Keratinocyte (primary cell): ENCODE measurements around the gene GPX4. TPM values are rescaled to one million over a fixed set of nuclear protein-coding genes. Genes with fewer than 3 reads are reported as not detected.

Experiments
- DNase-seq: peaks from one replicate; pipeline ENCODE4 v3.0.0-alpha.2; 2011; ENCODE audit warnings: low read depth, missing footprints, low spot score
- FAIRE-seq: peaks from 2 replicates; lab custom pipeline; 2011; peaks lifted over from hg19 to GRCh38; lab: Jason Lieb, UNC
- H2AFZ ChIP-seq: 2 replicates; pipeline ENCODE4 v1.6.0; 2012; ENCODE audit warnings: low read length, control low read depth, inconsistent platforms; ENCODE audit not compliant: control insufficient read depth
- H3K27ac ChIP-seq: 2 replicates; pipeline ENCODE4 v1.5.1; 2011; ENCODE audit warnings: low read length; ENCODE audit not compliant: control insufficient read depth, insufficient read depth
- H3K27me3 ChIP-seq: 3 replicates; pipeline ENCODE4 v1.6.0; 2011; ENCODE audit warnings: low read length; ENCODE audit not compliant: control insufficient read depth, insufficient read depth; ENCODE audit errors: extremely low read depth
- H3K36me3 ChIP-seq, 2 experiments: 2 replicates in 1 of 2; 3 replicates in 1 of 2; pipeline ENCODE4 v1.5.1; 2011; ENCODE audit warnings: low read length in 2 of 2, mild to moderate bottlenecking in 1 of 2; ENCODE audit not compliant: control insufficient read depth in 2 of 2, insufficient read depth in 2 of 2; ENCODE audit errors: extremely low read depth in 1 of 2
- H3K4me1 ChIP-seq: 3 replicates; pipeline ENCODE4 v1.5.1; 2011; ENCODE audit warnings: low read length; ENCODE audit not compliant: control insufficient read depth, insufficient read depth; ENCODE audit errors: extremely low read depth
- H3K4me2 ChIP-seq: 3 replicates; pipeline ENCODE4 v1.6.0; 2011; ENCODE audit warnings: low read depth, low read length; ENCODE audit not compliant: control insufficient read depth, insufficient read depth; ENCODE audit errors: extremely low read depth
- H3K4me3 ChIP-seq, 3 experiments: fragments of 200-600 bp in 1 of 3; sonication (generic) in 1 of 3; 2 replicates in 2 of 3; 3 replicates in 1 of 3; pipeline ENCODE4 v1.5.1; 2011 to 2016; ENCODE audit warnings: low read length in 3 of 3, mild to moderate bottlenecking in 3 of 3, control low read depth in 2 of 3, inconsistent platforms in 1 of 3, low read depth in 1 of 3, mixed read lengths in 1 of 3, mixed run types in 1 of 3, moderate library complexity in 1 of 3; ENCODE audit not compliant: control insufficient read depth in 2 of 3, insufficient read depth in 2 of 3; ENCODE audit errors: extremely low read depth in 1 of 3
- H3K79me2 ChIP-seq: 2 replicates; pipeline ENCODE4 v1.6.0; 2012; ENCODE audit warnings: low read length; ENCODE audit not compliant: control insufficient read depth, insufficient read depth
- H3K9ac ChIP-seq: 3 replicates; pipeline ENCODE4 v1.6.0; 2011; ENCODE audit warnings: low read length; ENCODE audit not compliant: control insufficient read depth, insufficient read depth; ENCODE audit errors: extremely low read depth
- H3K9me1 ChIP-seq: 3 replicates; pipeline ENCODE4 v1.6.0; 2011; ENCODE audit warnings: low read length; ENCODE audit not compliant: control insufficient read depth, insufficient read depth; ENCODE audit errors: extremely low read depth
- H3K9me3 ChIP-seq: 2 replicates; pipeline ENCODE4 v1.5.1; 2012; ENCODE audit warnings: low read depth, low read length; ENCODE audit not compliant: control insufficient read depth
- H4K20me1 ChIP-seq: 3 replicates; pipeline ENCODE4 v1.6.0; 2011; ENCODE audit warnings: low read length; ENCODE audit not compliant: control insufficient read depth, insufficient read depth; ENCODE audit errors: extremely low read depth
- EZH2 ChIP-seq: IDR thresholded peaks from one replicate; pipeline ENCODE4 v1.6.1; 2012; ENCODE audit warnings: inconsistent platforms, mild to moderate bottlenecking, low read length, moderate library complexity
- dilution Hi-C: fragments of 300-500 bp; cut with MboI; formaldehyde crosslinking; loops from one replicate; pipeline ENCODE4 v1.7.0; 2020; ENCODE audit warnings: low sequenced_read_pairs; ENCODE audit not compliant: extremely low pct_ligation_motif_present
- polyA plus RNA-seq, 5 experiments: library from polyadenylated mRNA; depleted of rRNA in 3 of 5; stranded (reverse) in 3 of 5; stranded (forward) in 1 of 5; unstranded in 1 of 5; fragments of >200 nt; gene quantifications; 1 replicate in 1 of 5; 2 replicates in 3 of 5; 3 replicates in 1 of 5; pipeline versions ENCODE4 v1.2.1 to v1.2.3, GENCODE V29; 2011 to 2012; ENCODE audit warnings: missing spikeins in 2 of 5, low read depth in 1 of 5, low replicate concordance in 1 of 5
- TF ChIP-seq, protein P1 (sequence below), 3 experiments: IDR thresholded peaks in 1 of 3; conservative IDR thresholded peaks in 1 of 3; optimal IDR thresholded peaks in 1 of 3; 2 replicates in 2 of 3; 3 replicates in 1 of 3; pipeline versions ENCODE3 to v1.5.1; 2011; ENCODE audit warnings: low read length in 3 of 3, mild to moderate bottlenecking in 3 of 3, moderate library complexity in 2 of 3, control low read depth in 1 of 3, inconsistent platforms in 1 of 3; ENCODE audit not compliant: insufficient read depth in 2 of 3; ENCODE audit errors: extremely low read depth in 1 of 3

Gene GPX4
- polyA plus RNA-seq, 1 donor (not counting 4 experiments of a cell fraction or from before 2014, with no cell fraction given): 193 TPM

DNA sequence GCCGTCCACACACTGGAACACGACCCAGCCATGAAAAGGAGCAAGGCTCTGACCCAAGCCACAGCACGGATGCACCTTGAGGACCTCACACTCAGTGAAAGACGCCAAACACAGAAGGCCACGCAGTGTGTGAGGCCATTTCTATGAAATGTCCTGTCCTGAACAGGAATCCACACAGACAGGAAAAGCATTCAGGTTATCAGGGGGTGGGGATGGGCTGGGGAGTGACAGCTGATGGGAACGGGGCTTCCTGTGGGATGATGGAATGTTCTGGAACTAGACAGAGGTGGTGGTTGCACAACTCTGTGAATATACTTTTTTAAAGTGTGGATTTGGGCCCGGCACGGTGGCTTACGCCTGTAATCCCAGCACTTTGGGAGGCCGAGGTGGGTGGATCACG is 30.6 kb downstream of the GPX4 start:
- dilution Hi-C loops: no loop called here
- peaks cover 19% of the 10 kb centered on the region for H3K4me1 ChIP-seq
- no peaks in the 10 kb centered on the region for H3K9me1 ChIP-seq
- peaks cover 68% of the 10 kb centered on the region for H3K79me2 ChIP-seq
- no peak for FAIRE-seq
- H3K4me3 ChIP-seq: no peak overlapping the region
- peaks cover 6% of the 10 kb centered on the region for H4K20me1 ChIP-seq
- H3K9me3 ChIP-seq: no peaks in the 10 kb centered on the region
- H3K9ac ChIP-seq: no peak overlapping the region
- DNase-seq: no peak
- TF ChIP-seq, protein P1, sequence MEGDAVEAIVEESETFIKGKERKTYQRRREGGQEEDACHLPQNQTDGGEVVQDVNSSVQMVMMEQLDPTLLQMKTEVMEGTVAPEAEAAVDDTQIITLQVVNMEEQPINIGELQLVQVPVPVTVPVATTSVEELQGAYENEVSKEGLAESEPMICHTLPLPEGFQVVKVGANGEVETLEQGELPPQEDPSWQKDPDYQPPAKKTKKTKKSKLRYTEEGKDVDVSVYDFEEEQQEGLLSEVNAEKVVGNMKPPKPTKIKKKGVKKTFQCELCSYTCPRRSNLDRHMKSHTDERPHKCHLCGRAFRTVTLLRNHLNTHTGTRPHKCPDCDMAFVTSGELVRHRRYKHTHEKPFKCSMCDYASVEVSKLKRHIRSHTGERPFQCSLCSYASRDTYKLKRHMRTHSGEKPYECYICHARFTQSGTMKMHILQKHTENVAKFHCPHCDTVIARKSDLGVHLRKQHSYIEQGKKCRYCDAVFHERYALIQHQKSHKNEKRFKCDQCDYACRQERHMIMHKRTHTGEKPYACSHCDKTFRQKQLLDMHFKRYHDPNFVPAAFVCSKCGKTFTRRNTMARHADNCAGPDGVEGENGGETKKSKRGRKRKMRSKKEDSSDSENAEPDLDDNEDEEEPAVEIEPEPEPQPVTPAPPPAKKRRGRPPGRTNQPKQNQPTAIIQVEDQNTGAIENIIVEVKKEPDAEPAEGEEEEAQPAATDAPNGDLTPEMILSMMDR (optimal IDR thresholded peaks at IDR 0.05 in 1 of 3, IDR thresholded peaks at IDR 0.05 in 1 of 3, conservative IDR thresholded peaks at IDR 0.05 in 1 of 3; ENCODE audit: extremely low read depth in 1 of 3, insufficient read depth in 2 of 3, low read length in 3 of 3): no peak
- H3K36me3 ChIP-seq: peaks cover 12 to 17% of the 10 kb centered on the region in 2 experiments
- H2AFZ ChIP-seq: no peak overlapping the region
- H3K27me3 ChIP-seq: no peaks in the 10 kb centered on the region
- no peak overlapping the region for H3K4me2 ChIP-seq
- H3K27ac ChIP-seq: no peak overlapping the region

DNA sequence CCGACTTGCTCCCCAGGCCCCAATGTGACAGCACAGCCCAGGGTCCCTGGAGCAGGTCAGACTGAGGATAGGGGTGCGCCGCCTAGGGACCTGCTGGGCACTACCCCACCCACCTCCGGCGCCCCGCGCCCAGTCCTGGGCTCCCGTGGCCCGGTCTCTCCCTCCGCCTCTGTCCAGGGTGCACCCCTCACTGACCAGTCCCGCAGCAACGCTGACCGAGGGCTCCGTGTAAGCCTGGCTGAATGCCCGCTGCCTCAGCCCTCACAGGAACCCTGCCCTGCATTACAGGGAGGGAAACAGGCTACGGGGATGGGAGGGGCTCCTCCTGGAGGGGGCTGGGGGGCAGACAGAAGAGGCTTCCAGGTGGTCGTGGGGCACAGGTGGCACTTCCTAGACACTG is 31.7 kb downstream of the GPX4 start:
- Histone ChIP-seq H3K4me1 (peaks cover 19% of the 10 kb centered on the region), H3K27ac (no peak overlapping the region), H3K79me2 (peaks cover 58% of the 10 kb centered on the region), H3K36me3 (peaks cover 12 to 16% of the 10 kb centered on the region in 2 experiments), H3K27me3 (no peaks in the 10 kb centered on the region), H3K9ac (no peak overlapping the region), H2AFZ (no peak overlapping the region), H3K9me3 (no peaks in the 10 kb centered on the region), H3K4me3 (no peak overlapping the region), H3K4me2 (no peak overlapping the region), H4K20me1 (peaks cover 6% of the 10 kb centered on the region), H3K9me1 (no peaks in the 10 kb centered on the region)
- no peak for TF ChIP-seq EZH2
- TF ChIP-seq, protein P1 (optimal IDR thresholded peaks at IDR 0.05 in 1 of 3, IDR thresholded peaks at IDR 0.05 in 1 of 3, conservative IDR thresholded peaks at IDR 0.05 in 1 of 3; ENCODE audit: extremely low read depth in 1 of 3, insufficient read depth in 2 of 3, low read length in 3 of 3): no peak
- dilution Hi-C loops: no loop called here
- DNase-seq: no peak
- no peak for FAIRE-seq
